Measurements from ENCODE around the gene RIMBP2.

The RIMBP2 gene

DNA sequence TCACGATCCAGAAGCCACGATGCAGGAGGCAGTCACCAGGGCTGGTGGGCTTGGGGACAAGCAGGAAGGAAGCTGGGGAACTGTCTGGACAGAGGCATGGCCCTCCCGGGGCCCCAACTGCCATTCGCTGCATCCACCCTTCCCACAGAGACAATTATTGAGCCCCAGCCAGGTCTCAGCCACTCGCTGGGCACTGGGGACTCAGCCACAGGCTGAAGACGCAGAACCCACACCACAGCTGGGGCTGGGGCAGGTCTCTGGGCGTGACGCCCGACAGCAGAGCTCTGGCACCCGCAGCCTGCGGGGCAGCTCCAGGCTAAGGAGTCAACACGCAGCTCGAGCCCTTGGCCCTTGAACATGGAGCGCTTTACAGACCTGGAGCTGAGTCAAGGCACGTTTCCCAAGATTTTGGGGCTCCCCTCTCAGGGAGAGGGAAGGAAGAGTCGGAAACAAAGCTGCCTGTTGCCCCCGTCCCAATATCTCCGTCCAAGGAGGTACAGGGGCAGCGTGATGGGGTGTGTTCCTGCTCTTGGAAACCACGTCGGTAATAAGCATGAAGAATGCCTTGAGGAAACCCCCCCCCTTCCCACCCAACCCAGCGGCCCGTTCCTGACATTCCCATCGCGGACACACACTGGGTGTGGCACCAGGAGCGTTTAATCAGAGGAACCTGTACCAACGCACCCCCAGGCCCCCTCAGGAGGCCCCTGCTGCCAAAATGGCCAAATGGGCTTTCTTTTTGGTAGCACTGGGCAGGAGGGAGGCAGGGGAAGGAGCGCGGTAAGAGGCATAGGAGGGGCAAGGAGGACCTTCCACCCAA lies 6.7 kb downstream of the RIMBP2 start:
- TF ChIP-seq, protein P1, sequence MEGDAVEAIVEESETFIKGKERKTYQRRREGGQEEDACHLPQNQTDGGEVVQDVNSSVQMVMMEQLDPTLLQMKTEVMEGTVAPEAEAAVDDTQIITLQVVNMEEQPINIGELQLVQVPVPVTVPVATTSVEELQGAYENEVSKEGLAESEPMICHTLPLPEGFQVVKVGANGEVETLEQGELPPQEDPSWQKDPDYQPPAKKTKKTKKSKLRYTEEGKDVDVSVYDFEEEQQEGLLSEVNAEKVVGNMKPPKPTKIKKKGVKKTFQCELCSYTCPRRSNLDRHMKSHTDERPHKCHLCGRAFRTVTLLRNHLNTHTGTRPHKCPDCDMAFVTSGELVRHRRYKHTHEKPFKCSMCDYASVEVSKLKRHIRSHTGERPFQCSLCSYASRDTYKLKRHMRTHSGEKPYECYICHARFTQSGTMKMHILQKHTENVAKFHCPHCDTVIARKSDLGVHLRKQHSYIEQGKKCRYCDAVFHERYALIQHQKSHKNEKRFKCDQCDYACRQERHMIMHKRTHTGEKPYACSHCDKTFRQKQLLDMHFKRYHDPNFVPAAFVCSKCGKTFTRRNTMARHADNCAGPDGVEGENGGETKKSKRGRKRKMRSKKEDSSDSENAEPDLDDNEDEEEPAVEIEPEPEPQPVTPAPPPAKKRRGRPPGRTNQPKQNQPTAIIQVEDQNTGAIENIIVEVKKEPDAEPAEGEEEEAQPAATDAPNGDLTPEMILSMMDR (conservative IDR thresholded peaks at IDR 0.05; ENCODE audit: low read depth, low read length) = no peak
- Histone ChIP-seq H3K27ac (no peak overlapping the region), H3K4me1 (ENCODE audit: low read depth, poor library complexity, severe bottlenecking) (no peaks in the 10 kb centered on the region), H2AFZ (ENCODE audit: low read depth) (no peak overlapping the region), H3K27me3 (ENCODE audit: insufficient read depth, low read depth) (no peaks in the 10 kb centered on the region), H4K20me1 (ENCODE audit: insufficient read depth) (no peaks in the 10 kb centered on the region), H3K4me2 (no peak overlapping the region), H3K9ac (no peak overlapping the region), H3K4me3 (IDR thresholded peaks at IDR 0.05; ENCODE audit: insufficient read depth, low read depth, low read length) (no peak overlapping the region), H3K36me3 (ENCODE audit: insufficient read depth) (no peaks in the 10 kb centered on the region), H3K79me2 (ENCODE audit: insufficient read depth, low read depth) (no peaks in the 10 kb centered on the region)

DNA sequence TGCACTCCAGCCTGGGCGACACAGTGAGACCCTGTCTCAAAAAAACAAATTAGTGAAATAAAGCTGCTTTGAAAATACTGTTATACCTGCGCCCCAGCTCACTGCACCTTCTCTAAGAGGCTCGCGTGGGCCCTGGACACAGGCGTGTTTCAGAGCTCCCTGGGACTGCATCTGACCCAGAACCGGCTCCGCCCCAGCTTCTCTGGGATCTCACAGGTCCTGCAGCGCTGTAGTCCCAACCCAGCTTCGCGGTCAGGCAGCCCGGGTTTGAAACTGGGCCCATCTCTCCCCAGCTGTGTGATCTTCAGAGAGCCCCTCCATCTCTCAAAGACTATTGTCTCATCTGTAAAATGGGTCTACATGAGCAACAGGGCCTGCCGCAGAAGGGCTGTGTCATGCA lies 7.5 kb downstream of the RIMBP2 start:
- TF ChIP-seq, protein P1 (conservative IDR thresholded peaks at IDR 0.05; ENCODE audit: low read depth, low read length) = no peak
- Histone ChIP-seq H3K4me2 (no peak overlapping the region), H4K20me1 (ENCODE audit: insufficient read depth) (no peaks in the 10 kb centered on the region), H3K27ac (no peak overlapping the region), H3K4me1 (ENCODE audit: low read depth, poor library complexity, severe bottlenecking) (no peaks in the 10 kb centered on the region), H3K4me3 (IDR thresholded peaks at IDR 0.05; ENCODE audit: insufficient read depth, low read depth, low read length) (no peak overlapping the region), H3K27me3 (ENCODE audit: insufficient read depth, low read depth) (no peaks in the 10 kb centered on the region), H3K79me2 (ENCODE audit: insufficient read depth, low read depth) (no peaks in the 10 kb centered on the region), H3K9ac (no peak overlapping the region), H3K36me3 (ENCODE audit: insufficient read depth) (no peaks in the 10 kb centered on the region), H2AFZ (ENCODE audit: low read depth) (no peak overlapping the region)

DNA sequence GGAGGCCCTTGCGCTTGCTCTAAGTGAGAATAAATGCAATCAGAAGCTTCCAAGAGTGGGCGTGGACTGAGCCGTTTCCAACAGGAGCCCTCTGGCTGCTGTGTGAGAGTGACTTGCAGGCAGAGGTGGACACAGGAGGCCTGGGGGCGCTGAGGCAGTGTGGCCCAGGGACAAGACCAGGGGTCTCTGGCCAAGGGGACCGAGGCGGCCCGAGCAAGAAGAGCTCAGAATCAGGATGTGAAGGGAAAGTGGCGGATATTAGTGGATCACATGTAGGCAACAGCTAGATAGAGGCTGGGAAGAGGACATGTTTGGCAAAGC lies 8.6 kb downstream of the RIMBP2 start:
- H3K4me3 ChIP-seq (IDR thresholded peaks at IDR 0.05; ENCODE audit: insufficient read depth, low read depth, low read length) = no peak overlapping the region

GRCh38 chr12:130706885-130707570 lies 9.1 kb downstream of the RIMBP2 start:
- no peaks in the 10 kb centered on the region for H3K36me3 ChIP-seq (ENCODE audit: insufficient read depth)
- H3K4me3 ChIP-seq (IDR thresholded peaks at IDR 0.05; ENCODE audit: insufficient read depth, low read depth, low read length) = no peak overlapping the region
- TF ChIP-seq, protein P1 (conservative IDR thresholded peaks at IDR 0.05; ENCODE audit: low read depth, low read length) = no peak
- no peak overlapping the region for H2AFZ ChIP-seq (ENCODE audit: low read depth)
- no peaks in the 10 kb centered on the region for H3K27me3 ChIP-seq (ENCODE audit: insufficient read depth, low read depth)
- no peaks in the 10 kb centered on the region for H3K4me1 ChIP-seq (ENCODE audit: low read depth, poor library complexity, severe bottlenecking)
- H3K27ac ChIP-seq = no peak overlapping the region
- H3K79me2 ChIP-seq (ENCODE audit: insufficient read depth, low read depth) = no peaks in the 10 kb centered on the region
- no peak overlapping the region for H3K9ac ChIP-seq
- no peaks in the 10 kb centered on the region for H4K20me1 ChIP-seq (ENCODE audit: insufficient read depth)
- H3K4me2 ChIP-seq = no peak overlapping the region

More for the DNA sequence above, 8.6 kb downstream of the RIMBP2 start:
- Histone ChIP-seq H3K27ac (no peak overlapping the region), H3K9ac (no peak overlapping the region), H3K4me1 (ENCODE audit: low read depth, poor library complexity, severe bottlenecking) (no peaks in the 10 kb centered on the region), H4K20me1 (ENCODE audit: insufficient read depth) (no peaks in the 10 kb centered on the region), H3K4me2 (no peak overlapping the region), H2AFZ (ENCODE audit: low read depth) (no peak overlapping the region), H3K36me3 (ENCODE audit: insufficient read depth) (no peaks in the 10 kb centered on the region), H3K27me3 (ENCODE audit: insufficient read depth, low read depth) (no peaks in the 10 kb centered on the region), H3K79me2 (ENCODE audit: insufficient read depth, low read depth) (no peaks in the 10 kb centered on the region)
- TF ChIP-seq, protein P1 (conservative IDR thresholded peaks at IDR 0.05; ENCODE audit: low read depth, low read length) = no peak
